SU-DHL-6 (cell line): ENCODE measurements around the gene LRRN2.

Source experiments
- H2AFZ ChIP-seq: fragments of 200-600 bp; sonication (generic); 2 replicates; pipeline ENCODE4 v1.6.1; 2014; ENCODE audit warnings: low read depth, mild to moderate bottlenecking, moderate library complexity, mixed read lengths, antibody characterized with exemption, low read length; ENCODE audit not compliant: severe bottlenecking
- H3F3A ChIP-seq: fragments of 200-600 bp; shearing (Covaris generic); 2 replicates; pipeline ENCODE4 v1.6.0; 2016; ENCODE audit warnings: antibody characterized with exemption, mild to moderate bottlenecking; ENCODE audit not compliant: insufficient read depth
- H3K27ac ChIP-seq: fragments of 200-600 bp; sonication (generic); 2 replicates; pipeline ENCODE4 v1.5.1; 2016; ENCODE audit warnings: low read depth, mild to moderate bottlenecking, low read length, moderate library complexity, mixed read lengths
- H3K27me3 ChIP-seq: fragments of 200-600 bp; sonication (generic), shearing (Covaris generic); 2 replicates; pipeline ENCODE4 v1.6.0; 2014; ENCODE audit warnings: mild to moderate bottlenecking, low read length
- H3K36me3 ChIP-seq: fragments of 200-600 bp; sonication (generic); 2 replicates; pipeline ENCODE4 v1.6.1; 2014; ENCODE audit warnings: mild to moderate bottlenecking, low read length, mixed read lengths
- H3K4me2 ChIP-seq: fragments of 300-600, 200-600 bp; shearing (Covaris generic), sonication (generic); 2 replicates; pipeline ENCODE4 v1.6.0; 2014; ENCODE audit warnings: low read length, low read depth, mild to moderate bottlenecking; ENCODE audit not compliant: poor library complexity, severe bottlenecking
- H3K4me3 ChIP-seq: fragments of 200-600 bp; sonication (generic); 2 replicates; pipeline ENCODE4 v1.5.1; 2014; ENCODE audit warnings: antibody characterized with exemption, low read length, mild to moderate bottlenecking, mixed read lengths; ENCODE audit not compliant: insufficient read depth, poor library complexity, severe bottlenecking
- H3K79me2 ChIP-seq: fragments of 200-600 bp; sonication (generic); 2 replicates; pipeline ENCODE4 v1.6.1; 2014; ENCODE audit warnings: mild to moderate bottlenecking, low read length, moderate library complexity; ENCODE audit not compliant: insufficient read depth
- H3K9ac ChIP-seq: fragments of 200-600 bp; sonication (generic); 2 replicates; pipeline ENCODE4 v1.7.0; 2014; ENCODE audit warnings: mild to moderate bottlenecking, low read length
- H3K9me2 ChIP-seq: fragments of 200-600 bp; sonication (generic); replicated peaks from 2 replicates; pipeline ENCODE4 v1.6.1; 2014; ENCODE audit warnings: low read length; ENCODE audit not compliant: insufficient read depth
- H3K9me3 ChIP-seq: fragments of 200-600 bp; sonication (generic); 2 replicates; pipeline ENCODE4 v1.6.1; 2014; ENCODE audit warnings: low read length, mixed read lengths; ENCODE audit not compliant: insufficient read depth
- H4K20me1 ChIP-seq: fragments of 200-600 bp; sonication (generic); 2 replicates; pipeline ENCODE4 v1.6.1; 2014; ENCODE audit warnings: low read depth, mild to moderate bottlenecking, antibody characterized with exemption, low read length, moderate library complexity, mixed read lengths
- EZH2phosphoT487 ChIP-seq: fragments of 200-600 bp; sonication (generic), shearing (Covaris generic); conservative IDR thresholded peaks from 2 replicates; pipeline ENCODE4 v1.6.1; 2018; ENCODE audit warnings: mild to moderate bottlenecking, antibody characterized with exemption, low read length, moderate library complexity, mixed read lengths
- TF ChIP-seq, protein P1 (sequence below): fragments of 200-600 bp; sonication (generic); IDR thresholded peaks from one replicate; pipeline ENCODE4 v1.5.1; 2017; ENCODE audit warnings: antibody characterized with exemption, mild to moderate bottlenecking, low read length, moderate library complexity; ENCODE audit not compliant: insufficient read depth, poor library complexity, severe bottlenecking

Gene LRRN2

DNA sequence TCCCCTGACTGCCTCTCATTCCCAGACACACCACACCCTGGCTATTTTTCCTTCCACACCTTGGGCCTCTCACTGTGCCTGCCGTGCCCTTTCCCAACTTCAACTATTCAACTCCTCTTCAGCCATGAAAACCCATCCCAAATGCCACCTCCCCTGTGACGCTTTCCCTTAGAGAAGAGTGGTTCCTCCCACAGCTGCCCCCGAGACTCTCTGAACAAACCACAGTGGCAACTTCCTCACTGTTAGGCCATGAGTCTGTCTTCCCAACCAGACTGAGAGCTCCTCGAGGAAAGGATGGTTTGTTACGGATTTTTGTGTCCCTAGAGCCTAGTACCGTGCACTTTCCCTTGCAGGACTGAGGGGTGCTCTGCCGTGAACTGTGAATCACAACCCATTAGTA lies 59.2 kb downstream of the LRRN2 start:
- Histone ChIP-seq H3F3A (no peaks in the 10 kb centered on the region), H3K9ac (no peak overlapping the region), H3K36me3 (no peaks in the 10 kb centered on the region), H3K27ac (no peak overlapping the region), H3K9me3 (no peaks in the 10 kb centered on the region), H4K20me1 (no peaks in the 10 kb centered on the region), H3K4me2 (no peak overlapping the region), H3K9me2 (no peaks in the 10 kb centered on the region), H3K27me3 (no peaks in the 10 kb centered on the region), H3K4me3 (no peak overlapping the region), H2AFZ (no peak overlapping the region), H3K79me2 (no peaks in the 10 kb centered on the region)
- TF ChIP-seq, protein P1, sequence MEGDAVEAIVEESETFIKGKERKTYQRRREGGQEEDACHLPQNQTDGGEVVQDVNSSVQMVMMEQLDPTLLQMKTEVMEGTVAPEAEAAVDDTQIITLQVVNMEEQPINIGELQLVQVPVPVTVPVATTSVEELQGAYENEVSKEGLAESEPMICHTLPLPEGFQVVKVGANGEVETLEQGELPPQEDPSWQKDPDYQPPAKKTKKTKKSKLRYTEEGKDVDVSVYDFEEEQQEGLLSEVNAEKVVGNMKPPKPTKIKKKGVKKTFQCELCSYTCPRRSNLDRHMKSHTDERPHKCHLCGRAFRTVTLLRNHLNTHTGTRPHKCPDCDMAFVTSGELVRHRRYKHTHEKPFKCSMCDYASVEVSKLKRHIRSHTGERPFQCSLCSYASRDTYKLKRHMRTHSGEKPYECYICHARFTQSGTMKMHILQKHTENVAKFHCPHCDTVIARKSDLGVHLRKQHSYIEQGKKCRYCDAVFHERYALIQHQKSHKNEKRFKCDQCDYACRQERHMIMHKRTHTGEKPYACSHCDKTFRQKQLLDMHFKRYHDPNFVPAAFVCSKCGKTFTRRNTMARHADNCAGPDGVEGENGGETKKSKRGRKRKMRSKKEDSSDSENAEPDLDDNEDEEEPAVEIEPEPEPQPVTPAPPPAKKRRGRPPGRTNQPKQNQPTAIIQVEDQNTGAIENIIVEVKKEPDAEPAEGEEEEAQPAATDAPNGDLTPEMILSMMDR = no peak
- no peak for TF ChIP-seq EZH2phosphoT487

DNA sequence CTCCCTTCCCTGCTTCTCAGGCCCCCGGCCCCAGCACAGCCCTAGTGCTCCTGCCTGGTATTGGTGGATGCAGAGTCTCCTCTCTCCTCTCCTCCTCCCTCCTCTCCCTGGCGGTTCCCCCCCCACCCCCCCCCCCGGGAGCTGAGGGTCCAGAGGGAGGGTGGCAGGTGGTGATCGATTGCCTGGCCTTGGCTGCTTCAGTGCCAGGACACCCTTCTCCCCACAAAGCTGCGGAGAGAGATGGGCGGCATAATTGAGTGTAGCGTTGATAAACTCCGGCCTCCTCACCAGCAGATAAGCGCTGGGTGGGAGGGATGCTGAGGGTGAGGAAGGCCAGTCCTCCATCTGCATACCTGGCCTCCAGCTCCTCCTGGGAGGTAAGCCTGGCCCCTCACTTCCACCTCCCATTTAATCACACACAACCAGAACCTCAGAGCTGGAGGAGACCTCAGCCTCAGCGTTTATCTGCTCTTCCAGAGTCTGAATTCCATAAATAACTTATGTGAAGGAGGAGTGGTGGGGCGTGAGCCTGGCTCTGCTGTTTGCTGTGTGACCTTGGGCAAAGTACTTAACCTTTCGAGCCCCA lies 60.8 kb downstream of the LRRN2 start:
- Histone ChIP-seq H3F3A (no peaks in the 10 kb centered on the region), H3K9me2 (no peaks in the 10 kb centered on the region), H3K27ac (no peak overlapping the region), H3K27me3 (no peaks in the 10 kb centered on the region), H4K20me1 (no peaks in the 10 kb centered on the region), H3K79me2 (no peaks in the 10 kb centered on the region), H3K36me3 (no peaks in the 10 kb centered on the region), H3K9me3 (no peaks in the 10 kb centered on the region), H3K9ac (no peak overlapping the region), H3K4me3 (no peak overlapping the region), H3K4me2 (no peak overlapping the region), H2AFZ (no peak overlapping the region)
- no peak for TF ChIP-seq EZH2phosphoT487
- TF ChIP-seq, protein P1 = no peak

DNA sequence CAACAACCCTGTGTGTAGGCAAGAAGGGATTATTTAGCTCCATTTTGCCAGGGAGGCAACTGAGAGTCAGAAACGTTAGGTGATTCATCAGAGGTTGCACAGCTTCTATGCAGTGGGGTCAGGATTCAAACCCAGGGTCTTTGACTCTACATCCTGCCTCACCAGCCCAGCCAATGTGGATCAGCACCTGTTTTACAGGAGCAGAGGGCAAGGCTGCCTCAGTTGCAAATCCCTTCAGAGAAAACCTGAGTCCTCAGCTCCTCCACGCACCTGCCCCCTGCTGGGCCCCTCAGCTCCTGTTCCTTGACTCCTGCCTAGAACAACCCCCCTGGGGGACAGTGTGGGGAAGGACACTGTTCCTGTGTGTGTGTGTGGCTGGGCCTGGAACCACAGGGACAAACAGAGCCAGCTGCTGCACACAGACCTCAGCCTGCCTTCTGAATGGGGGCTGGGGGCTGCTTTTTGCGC lies 61.6 kb downstream of the LRRN2 start:
- Histone ChIP-seq H3K36me3 (no peaks in the 10 kb centered on the region), H3K4me2 (no peak overlapping the region)

More for the DNA sequence above, 61.6 kb downstream of the LRRN2 start:
- H3K79me2 ChIP-seq = no peaks in the 10 kb centered on the region
- no peak overlapping the region for H3K4me3 ChIP-seq
- H3K27me3 ChIP-seq = no peaks in the 10 kb centered on the region
- H3K9me3 ChIP-seq = no peaks in the 10 kb centered on the region
- H4K20me1 ChIP-seq = no peaks in the 10 kb centered on the region
- H2AFZ ChIP-seq = no peak overlapping the region
- H3K9me2 ChIP-seq = no peaks in the 10 kb centered on the region
- H3K9ac ChIP-seq = no peak overlapping the region
- H3F3A ChIP-seq = no peaks in the 10 kb centered on the region
- no peak overlapping the region for H3K27ac ChIP-seq
- no peak for TF ChIP-seq EZH2phosphoT487
- TF ChIP-seq, protein P1 = no peak
